Trophoblast cell (in vitro differentiated cells and primary cell): ENCODE results near the gene TBC1D5.
A peak's percentile ranks its signal among the peaks of the same experiment; 100 is the strongest.

Experiments
- DNase-seq, 2 donors: peaks; one replicate each; pipeline ENCODE4 v3.0.0-alpha.2; 2016
- H2AFZ ChIP-seq: 2 replicates; pipeline ENCODE4 v1.6.1; 2013; ENCODE audit warnings: low read length, moderate library complexity, mild to moderate bottlenecking; ENCODE audit not compliant: insufficient read depth, poor library complexity
- H2AK5ac ChIP-seq: 2 replicates; pipeline ENCODE4 v1.6.1; 2013; ENCODE audit warnings: mild to moderate bottlenecking, low read length
- H2BK120ac ChIP-seq: 2 replicates; pipeline ENCODE4 v1.6.1; 2013; ENCODE audit warnings: low read length, mild to moderate bottlenecking, moderate library complexity; ENCODE audit not compliant: insufficient read depth, poor library complexity
- H2BK12ac ChIP-seq: 2 replicates; pipeline ENCODE4 v1.6.1; 2013; ENCODE audit warnings: mild to moderate bottlenecking, low read length, moderate library complexity
- H2BK5ac ChIP-seq: 2 replicates; pipeline ENCODE4 v1.6.1; 2013; ENCODE audit warnings: low read length, low read depth, moderate library complexity, mild to moderate bottlenecking; ENCODE audit not compliant: poor library complexity
- H3K14ac ChIP-seq: 2 replicates; pipeline ENCODE4 v1.6.1; 2013; ENCODE audit warnings: mild to moderate bottlenecking, low read length
- H3K18ac ChIP-seq: 2 replicates; pipeline ENCODE4 v1.6.1; 2013; ENCODE audit warnings: mild to moderate bottlenecking, low read length
- H3K23ac ChIP-seq: 2 replicates; pipeline ENCODE4 v1.6.1; 2013; ENCODE audit warnings: low read length
- H3K27ac ChIP-seq: 2 replicates; pipeline ENCODE4 v1.5.1; 2013; ENCODE audit warnings: low read depth, mild to moderate bottlenecking, inconsistent platforms, low read length, moderate library complexity
- H3K27me3 ChIP-seq: 2 replicates; pipeline ENCODE4 v1.6.1; 2013; ENCODE audit warnings: inconsistent platforms, mild to moderate bottlenecking, low read length, moderate library complexity; ENCODE audit not compliant: insufficient read depth
- H3K36me3 ChIP-seq, 2 experiments: 1 replicate in 1 of 2; 2 replicates in 1 of 2; pipeline ENCODE4 v1.6.1; 2013; ENCODE audit warnings: low read length in 2 of 2, mild to moderate bottlenecking in 2 of 2, moderate library complexity in 1 of 2; ENCODE audit not compliant: insufficient read depth in 2 of 2, control insufficient read depth in 1 of 2
- H3K4ac ChIP-seq: 2 replicates; pipeline ENCODE4 v1.6.1; 2013; ENCODE audit warnings: low read depth, mild to moderate bottlenecking, low read length, moderate library complexity
- H3K4me1 ChIP-seq, 2 experiments: 1 replicate in 1 of 2; 2 replicates in 1 of 2; pipeline ENCODE4 v1.6.1; 2013; ENCODE audit warnings: low read length in 2 of 2, mild to moderate bottlenecking in 2 of 2, moderate library complexity in 1 of 2; ENCODE audit not compliant: insufficient read depth in 2 of 2, control insufficient read depth in 1 of 2
- H3K4me2 ChIP-seq: 2 replicates; pipeline ENCODE4 v1.6.1; 2013; ENCODE audit warnings: inconsistent platforms, mild to moderate bottlenecking, low read length, moderate library complexity
- H3K4me3 ChIP-seq: 2 replicates; pipeline ENCODE4 v1.5.1; 2013; ENCODE audit warnings: mild to moderate bottlenecking, low read depth, low read length, inconsistent platforms
- H3K79me1 ChIP-seq: one replicate; pipeline ENCODE4 v1.6.1; 2013; ENCODE audit warnings: low read length
- H3K79me2 ChIP-seq: 2 replicates; pipeline ENCODE4 v1.6.1; 2013; ENCODE audit warnings: low read length, mild to moderate bottlenecking; ENCODE audit not compliant: control insufficient read depth, insufficient read depth, poor library complexity
- H3K9ac ChIP-seq: 2 replicates; pipeline ENCODE4 v1.6.1; 2013; ENCODE audit warnings: mild to moderate bottlenecking, low read length
- H3K9me3 ChIP-seq: 2 replicates; pipeline ENCODE4 v1.6.1; 2013; ENCODE audit warnings: low read depth, mild to moderate bottlenecking, control low read depth, inconsistent platforms, low read length; ENCODE audit not compliant: insufficient read depth
- H4K12ac ChIP-seq: 2 replicates; pipeline ENCODE4 v1.6.1; 2013; ENCODE audit warnings: low read depth, mild to moderate bottlenecking, low read length, moderate library complexity
- H4K8ac ChIP-seq: 2 replicates; pipeline ENCODE4 v1.6.1; 2013; ENCODE audit warnings: low read depth, mild to moderate bottlenecking, low read length, moderate library complexity
- H4K91ac ChIP-seq: one replicate; pipeline ENCODE4 v1.6.1; 2013; ENCODE audit warnings: low read depth, mild to moderate bottlenecking, low read length, moderate library complexity
- WGBS: extraction: QIAGEN DNeasy Blood & Tissue Kit; methylation state at CpG from one replicate; pipeline ENCODE4 v1.1.7; 2013; ENCODE audit warnings: missing lambda C conversion rate; ENCODE audit not compliant: insufficient read length, insufficient coverage; ENCODE audit errors: extremely low coverage; 5-methylcytosine and 5-hydroxymethylcytosine counted together

Gene TBC1D5

GRCh38 chr3:17505856-17506255 is 236.6 kb downstream of the TBC1D5 start:
- Histone ChIP-seq H2BK120ac (no peak overlapping the region), H3K9ac (no peak overlapping the region)
- DNase-seq = peak in 1 of 2 donors; percentile 63

GRCh38 chr3:17501745-17502144 is 240.7 kb downstream of the TBC1D5 start:
- H3K36me3 ChIP-seq = no peaks in the 10 kb centered on the region
- no peak overlapping the region for H3K23ac ChIP-seq
- H3K4me2 ChIP-seq = no peak overlapping the region
- no peaks in the 10 kb centered on the region for H3K9me3 ChIP-seq
- no peaks in the 10 kb centered on the region for H3K27me3 ChIP-seq
- H3K27ac ChIP-seq = no peak overlapping the region
- H3K14ac ChIP-seq = no peak overlapping the region
- H3K79me2 ChIP-seq = no peaks in the 10 kb centered on the region
- H3K4ac ChIP-seq = no peak overlapping the region
- no peak overlapping the region for H2BK120ac ChIP-seq
- H4K8ac ChIP-seq = no peak overlapping the region
- H2AK5ac ChIP-seq = no peak overlapping the region
- no peaks in the 10 kb centered on the region for H3K79me1 ChIP-seq
- H2BK5ac ChIP-seq = no peak overlapping the region
- WGBS = no CpG with 5 or more reads among the region's 2 CpGs
- no peak overlapping the region for H4K91ac ChIP-seq
- no peak overlapping the region for H2BK12ac ChIP-seq
- no peak overlapping the region for H2AFZ ChIP-seq
- no peak overlapping the region for H3K9ac ChIP-seq
- no peak overlapping the region for H4K12ac ChIP-seq
- H3K4me3 ChIP-seq = no peak overlapping the region
- peaks cover 0 to 1% of the 10 kb centered on the region in 2 experiments for H3K4me1 ChIP-seq
- no peak overlapping the region for H3K18ac ChIP-seq
- DNase-seq = no peak

More at GRCh38 chr3:17505856-17506255, 236.6 kb downstream of the TBC1D5 start:
- Histone ChIP-seq H2BK12ac (no peak overlapping the region), H2AFZ (no peak overlapping the region), H3K4ac (no peak overlapping the region), H3K4me2 (no peak overlapping the region), H4K91ac (no peak overlapping the region), H3K36me3 (no peaks in the 10 kb centered on the region), H2BK5ac (no peak overlapping the region), H3K79me2 (no peaks in the 10 kb centered on the region), H4K8ac (no peak overlapping the region), H3K18ac (no peak overlapping the region), H3K9me3 (no peaks in the 10 kb centered on the region), H3K4me1 (peaks cover 0 to 3% of the 10 kb centered on the region in 2 experiments), H3K79me1 (no peaks in the 10 kb centered on the region), H3K23ac (no peak overlapping the region), H3K14ac (no peak overlapping the region), H3K27ac (no peak overlapping the region), H3K4me3 (no peak overlapping the region), H4K12ac (no peak overlapping the region), H2AK5ac (no peak overlapping the region), H3K27me3 (no peaks in the 10 kb centered on the region)

- Histone ChIP-seq H3K36me3 (no peaks in the 10 kb centered on the region), H3K9me3 (no peaks in the 10 kb centered on the region), H3K14ac (no peak overlapping the region), H3K4ac (no peak overlapping the region), H3K9ac (no peak overlapping the region), H3K27ac (no peak overlapping the region), H3K23ac (no peak overlapping the region), H3K4me2 (no peak overlapping the region), H3K79me1 (no peaks in the 10 kb centered on the region), H4K91ac (no peak overlapping the region), H4K8ac (no peak overlapping the region), H3K4me3 (no peak overlapping the region), H2BK120ac (no peak overlapping the region), H3K4me1 (peaks cover 0 to 2% of the 10 kb centered on the region in 2 experiments), H2AFZ (no peak overlapping the region), H4K12ac (no peak overlapping the region), H3K79me2 (no peaks in the 10 kb centered on the region), H3K18ac (no peak overlapping the region), H2BK12ac (no peak overlapping the region), H2BK5ac (no peak overlapping the region), H2AK5ac (no peak overlapping the region), H3K27me3 (no peaks in the 10 kb centered on the region)
- peak in 1 of 2 donors; percentile 20 for DNase-seq
- WGBS = no CpG with 5 or more reads among the region's 2 CpGs
Measured at GRCh38 chr3:17500618-17501017, 241.8 kb downstream of the TBC1D5 start.

- Histone ChIP-seq H3K9me3 (no peaks in the 10 kb centered on the region), H3K4ac (no peak overlapping the region), H4K91ac (no peak overlapping the region), H2BK12ac (no peak overlapping the region), H3K14ac (no peak overlapping the region), H3K4me3 (no peak overlapping the region), H3K27ac (no peak overlapping the region), H3K4me2 (no peak overlapping the region), H4K12ac (no peak overlapping the region), H2BK5ac (no peak overlapping the region), H3K79me2 (no peaks in the 10 kb centered on the region), H3K79me1 (no peaks in the 10 kb centered on the region), H3K9ac (no peak overlapping the region), H3K4me1 (peaks cover 0 to 2% of the 10 kb centered on the region in 2 experiments), H3K36me3 (no peaks in the 10 kb centered on the region), H3K27me3 (no peaks in the 10 kb centered on the region), H2AK5ac (no peak overlapping the region), H3K23ac (no peak overlapping the region), H2BK120ac (no peak overlapping the region), H3K18ac (no peak overlapping the region), H4K8ac (no peak overlapping the region), H2AFZ (no peak overlapping the region)
- no CpG with 5 or more reads among the region's 11 CpGs for WGBS
- no peak for DNase-seq
Measured at GRCh38 chr3:17494117-17494809, 248.2 kb downstream of the TBC1D5 start.
